Ramos (cell line): ENCODE results near the gene EFNA1.

ENCODE experiments used
- in situ Hi-C: fragments of 300-500 bp; cut with MboI; formaldehyde crosslinking; loops from one replicate; pipeline ENCODE4 v1.14.3; 2022; ENCODE audit warnings: low sequenced_read_pairs; ENCODE audit not compliant: unreplicated experiment

EFNA1 gene

DNA sequence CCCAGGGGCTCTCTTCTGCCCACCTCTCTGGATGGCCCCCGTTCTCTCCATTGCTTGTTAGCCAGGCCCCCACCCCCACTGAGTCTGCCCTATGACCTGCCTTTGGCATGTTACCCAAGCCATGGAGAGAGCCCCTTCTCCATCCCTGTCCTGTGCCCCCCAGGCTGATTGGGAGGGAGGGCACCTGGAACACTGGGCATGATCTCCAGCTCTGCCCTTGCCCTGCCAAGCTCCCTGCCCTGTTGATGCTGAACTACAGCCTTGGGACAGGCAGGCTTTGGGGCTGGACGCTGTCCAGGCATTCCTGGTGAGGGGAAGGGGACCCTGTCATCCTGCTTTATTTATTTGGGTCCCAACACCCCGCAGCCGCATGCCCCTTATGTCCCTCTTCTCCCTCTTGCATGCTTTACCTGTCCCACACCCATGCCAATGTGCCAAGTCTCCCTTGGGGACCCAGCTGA, 56.7 kb downstream of the EFNA1 start:
- in situ Hi-C loops: no loop called here
